Suprapubic skin (tissue), 4 donors: ENCODE measurements around the gene C2orf68. TPM values are rescaled to one million over a fixed set of nuclear protein-coding genes. Genes with fewer than 3 reads are reported as not detected.

Experiments used
- DNase-seq, 2 donors: peaks; one replicate each; pipeline ENCODE4 v3.0.0-alpha.2; 2019; ENCODE audit warnings: low spot score in 2 of 2
- H3K27ac ChIP-seq: fragments of 200-600 bp; sonication (generic); one replicate; pipeline ENCODE4 v1.5.1; 2019
- H3K27me3 ChIP-seq: fragments of 200-600 bp; sonication (generic); one replicate; pipeline ENCODE4 v1.5.1; 2019
- H3K36me3 ChIP-seq: fragments of 200-600 bp; sonication (generic); one replicate; pipeline ENCODE4 v1.5.1; 2019
- H3K4me1 ChIP-seq: fragments of 200-600 bp; sonication (generic); one replicate; pipeline ENCODE4 v1.5.1; 2019
- H3K4me3 ChIP-seq: fragments of 200-600 bp; sonication (generic); one replicate; pipeline ENCODE4 v1.5.1; 2019; ENCODE audit warnings: mild to moderate bottlenecking
- H3K9me3 ChIP-seq: fragments of 200-600 bp; sonication (generic); one replicate; pipeline ENCODE4 v1.5.1; 2019
- EP300 ChIP-seq: sonication (generic); formaldehyde crosslinking; IDR thresholded peaks from one replicate; pipeline ENCODE4 v1.6.1; 2017; ENCODE audit warnings: antibody characterized with exemption
- POLR2A ChIP-seq, 2 donors: fragments of 450-650 bp; IDR thresholded peaks; one replicate each; pipeline ENCODE4 v1.6.1; 2017; ENCODE audit warnings: antibody characterized with exemption in 2 of 2, mild to moderate bottlenecking in 2 of 2, moderate library complexity in 2 of 2
- POLR2AphosphoS5 ChIP-seq, 3 donors: sonication (generic); formaldehyde crosslinking; IDR thresholded peaks; one replicate each; pipeline ENCODE4 v1.6.1; 2017; ENCODE audit warnings: antibody characterized with exemption in 3 of 3
- WGBS: methylation state at CpG from one replicate; pipeline ENCODE4 v1.1.5; 2018; 5-methylcytosine and 5-hydroxymethylcytosine counted together
- total RNA-seq, 4 donors: library from RNA; depleted of rRNA; stranded (reverse); fragments of >200 nt; gene quantifications; one replicate each; pipeline ENCODE4 v1.1.0, GENCODE V29; 2016
- TF ChIP-seq, protein P1 (sequence below), 2 donors: fragments of 200-600 bp in 1 of 2; fragments of 450-650 bp in 1 of 2; sonication (generic) in 1 of 2; IDR thresholded peaks; one replicate each; pipeline ENCODE4 v1.5.1; 2016 to 2019; ENCODE audit warnings: antibody characterized with exemption in 2 of 2, mild to moderate bottlenecking in 1 of 2, moderate library complexity in 1 of 2

C2orf68 gene
- total RNA-seq, 4 donors from 2014 or later: 15.8 to 28.1 (median 18.3) TPM

DNA sequence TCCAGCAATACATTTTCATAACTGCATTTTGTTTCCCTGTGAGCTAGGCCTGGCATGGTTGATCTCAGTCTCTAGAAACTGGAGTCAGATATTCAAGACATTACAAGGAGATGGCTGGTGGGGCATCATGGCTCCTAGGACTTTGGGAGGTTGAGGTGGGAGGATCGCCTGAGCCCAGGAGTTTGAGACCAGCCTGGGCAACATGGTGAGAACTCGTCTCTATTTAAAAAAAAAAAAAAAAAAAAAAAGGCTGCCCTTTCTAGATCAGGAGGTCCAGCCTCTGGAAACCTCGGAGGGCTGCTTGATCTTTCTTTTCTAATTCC, 34.8 kb downstream of the C2orf68 start:
- TF ChIP-seq POLR2A (IDR thresholded peaks at IDR 0.05) (no peak), POLR2AphosphoS5 (IDR thresholded peaks at IDR 0.05) (no peak), EP300 (no peak)
- TF ChIP-seq, protein P1, sequence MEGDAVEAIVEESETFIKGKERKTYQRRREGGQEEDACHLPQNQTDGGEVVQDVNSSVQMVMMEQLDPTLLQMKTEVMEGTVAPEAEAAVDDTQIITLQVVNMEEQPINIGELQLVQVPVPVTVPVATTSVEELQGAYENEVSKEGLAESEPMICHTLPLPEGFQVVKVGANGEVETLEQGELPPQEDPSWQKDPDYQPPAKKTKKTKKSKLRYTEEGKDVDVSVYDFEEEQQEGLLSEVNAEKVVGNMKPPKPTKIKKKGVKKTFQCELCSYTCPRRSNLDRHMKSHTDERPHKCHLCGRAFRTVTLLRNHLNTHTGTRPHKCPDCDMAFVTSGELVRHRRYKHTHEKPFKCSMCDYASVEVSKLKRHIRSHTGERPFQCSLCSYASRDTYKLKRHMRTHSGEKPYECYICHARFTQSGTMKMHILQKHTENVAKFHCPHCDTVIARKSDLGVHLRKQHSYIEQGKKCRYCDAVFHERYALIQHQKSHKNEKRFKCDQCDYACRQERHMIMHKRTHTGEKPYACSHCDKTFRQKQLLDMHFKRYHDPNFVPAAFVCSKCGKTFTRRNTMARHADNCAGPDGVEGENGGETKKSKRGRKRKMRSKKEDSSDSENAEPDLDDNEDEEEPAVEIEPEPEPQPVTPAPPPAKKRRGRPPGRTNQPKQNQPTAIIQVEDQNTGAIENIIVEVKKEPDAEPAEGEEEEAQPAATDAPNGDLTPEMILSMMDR (IDR thresholded peaks at IDR 0.05): no peak
- no peak for DNase-seq
- 45% methylated on average over 3 of the region's 3 CpGs for WGBS
- Histone ChIP-seq H3K27me3 (no peaks in the 10 kb centered on the region), H3K4me3 (peak overlapping the region; percentile 56), H3K27ac (peak overlapping the region; percentile 90), H3K9me3 (no peaks in the 10 kb centered on the region), H3K4me1 (peaks cover 35% of the 10 kb centered on the region), H3K36me3 (no peaks in the 10 kb centered on the region)

DNA sequence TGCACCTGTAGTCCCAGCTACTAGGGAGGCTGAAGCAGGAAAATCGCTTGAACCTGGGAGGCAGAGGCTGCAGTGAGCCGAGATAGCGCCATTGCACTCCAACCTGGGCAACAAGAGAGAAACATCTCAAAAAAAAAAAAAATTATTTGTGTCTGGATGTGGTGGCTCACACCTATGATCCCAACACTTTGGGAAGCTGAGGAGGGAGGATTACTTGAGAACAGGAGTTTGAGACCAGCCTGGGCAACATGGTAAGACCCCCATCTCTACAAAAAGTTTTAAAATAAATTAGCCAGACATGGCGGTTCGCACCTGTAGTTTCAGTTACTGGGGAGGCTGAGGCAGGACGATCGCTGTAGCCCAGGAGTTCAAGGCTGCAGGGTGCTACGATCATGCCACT, 36.1 kb downstream of the C2orf68 start:
- Histone ChIP-seq H3K4me1 (peaks cover 35% of the 10 kb centered on the region), H3K36me3 (no peaks in the 10 kb centered on the region), H3K27me3 (no peaks in the 10 kb centered on the region), H3K9me3 (no peaks in the 10 kb centered on the region), H3K27ac (no peak overlapping the region), H3K4me3 (no peak overlapping the region)
- WGBS: 94% methylated on average over 8 of the region's 8 CpGs
- DNase-seq: no peak
- TF ChIP-seq POLR2A (IDR thresholded peaks at IDR 0.05) (no peak), POLR2AphosphoS5 (IDR thresholded peaks at IDR 0.05) (no peak), EP300 (no peak)
- TF ChIP-seq, protein P1 (IDR thresholded peaks at IDR 0.05): no peak

DNA sequence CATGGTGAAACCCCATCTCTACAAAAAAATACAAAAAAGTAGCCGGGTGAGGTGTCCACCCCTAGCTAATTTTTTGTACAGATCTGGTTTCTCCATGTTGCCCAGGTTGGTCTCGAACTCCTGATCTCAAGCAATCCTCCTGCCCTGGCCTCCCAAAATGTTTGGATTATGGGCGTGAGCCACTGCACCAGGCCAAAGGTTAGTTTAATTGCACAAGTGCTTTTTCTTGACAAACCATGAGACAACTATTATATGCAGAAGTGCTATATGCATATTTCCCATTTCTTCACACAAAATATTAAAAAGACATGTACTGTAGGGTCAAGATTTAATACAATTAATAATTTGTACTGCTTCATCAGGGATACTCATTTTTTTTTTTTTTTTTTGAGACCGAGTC, 45.6 kb downstream of the C2orf68 start:
- no peak for DNase-seq
- H3K4me1 ChIP-seq: peaks cover 6% of the 10 kb centered on the region
- no peaks in the 10 kb centered on the region for H3K9me3 ChIP-seq
- H3K27me3 ChIP-seq: no peaks in the 10 kb centered on the region
- no peaks in the 10 kb centered on the region for H3K36me3 ChIP-seq
- no peak overlapping the region for H3K4me3 ChIP-seq
- H3K27ac ChIP-seq: no peak overlapping the region
- 90% methylated on average over 4 of the region's 4 CpGs for WGBS
- TF ChIP-seq, protein P1 (IDR thresholded peaks at IDR 0.05): no peak

DNA sequence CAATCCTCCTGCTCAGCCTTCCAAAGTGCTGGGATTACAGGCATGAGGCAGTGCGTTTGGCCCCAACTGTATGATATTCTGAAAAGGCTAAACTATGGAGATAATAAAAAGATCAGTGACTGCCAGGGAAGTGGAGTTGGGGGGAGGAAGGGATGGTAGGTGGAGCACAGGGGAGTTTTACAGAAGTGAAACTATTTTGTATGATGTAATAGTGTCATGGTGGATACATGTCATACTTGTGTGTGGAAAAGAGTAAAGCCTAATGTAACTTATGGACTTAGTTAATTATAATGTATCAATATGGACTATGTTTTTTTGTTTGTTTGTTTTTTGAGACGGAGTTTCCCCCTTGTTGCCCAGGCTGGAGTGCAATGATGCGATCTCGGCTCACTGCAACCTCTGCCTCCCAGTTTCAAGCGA, 47.7 kb downstream of the C2orf68 start:
- H3K4me1 ChIP-seq: peaks cover 22% of the 10 kb centered on the region
- TF ChIP-seq, protein P1 (IDR thresholded peaks at IDR 0.05): no peak
- TF ChIP-seq POLR2AphosphoS5 (IDR thresholded peaks at IDR 0.05): no peak
- TF ChIP-seq EP300: no peak
- TF ChIP-seq POLR2A (IDR thresholded peaks at IDR 0.05): no peak
- peaks cover 1% of the 10 kb centered on the region for H3K36me3 ChIP-seq
- H3K9me3 ChIP-seq: no peaks in the 10 kb centered on the region
- no peak overlapping the region for H3K4me3 ChIP-seq
- no peak overlapping the region for H3K27ac ChIP-seq
- WGBS: 88% methylated on average over 5 of the region's 5 CpGs
- no peaks in the 10 kb centered on the region for H3K27me3 ChIP-seq
- no peak for DNase-seq

DNA sequence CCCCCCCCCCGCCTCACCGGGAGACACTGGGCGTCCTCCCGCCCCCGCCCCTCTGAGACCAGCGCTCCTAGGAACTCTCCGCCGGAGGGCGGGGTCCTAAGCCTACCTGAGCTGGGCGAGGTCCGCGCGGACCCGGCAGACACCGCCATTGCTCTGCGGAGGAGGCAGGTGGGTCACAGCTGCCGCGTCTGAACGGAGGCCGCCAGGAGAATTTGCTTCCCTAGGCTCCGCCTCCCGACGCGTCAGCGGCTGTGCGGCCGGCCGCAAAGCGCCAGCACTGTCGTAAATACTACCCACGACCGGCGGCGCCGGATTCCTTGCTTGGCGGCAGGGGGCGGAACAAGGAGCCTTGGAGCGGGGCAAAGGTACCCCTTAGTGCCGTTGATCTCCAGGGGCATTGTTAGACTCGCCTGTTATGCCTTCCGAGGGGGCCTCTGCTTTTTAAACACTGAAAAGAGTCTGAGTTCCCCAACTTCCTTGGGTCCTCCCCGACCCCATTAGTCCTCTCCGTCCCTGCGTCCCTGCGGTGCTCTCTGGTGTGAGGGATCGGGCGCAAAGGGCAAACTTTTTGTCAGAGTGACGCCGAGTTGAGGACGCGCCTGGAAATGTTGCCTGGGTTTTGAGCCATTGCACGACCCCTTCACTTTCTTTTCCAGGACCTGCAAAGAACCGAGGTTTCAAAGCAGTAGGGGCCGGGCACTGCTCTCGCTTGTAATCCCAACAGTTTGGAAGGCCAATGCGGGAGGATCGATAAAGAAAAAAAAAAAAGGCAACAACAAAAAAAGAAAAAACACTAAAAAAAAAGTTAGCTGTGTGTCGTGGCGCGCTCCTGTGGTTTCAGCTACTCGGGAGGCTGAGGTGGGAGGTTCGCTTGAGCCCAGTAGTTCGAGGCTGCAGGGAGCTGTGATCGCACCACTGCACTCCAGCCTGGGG, 50.3 kb downstream of the C2orf68 start, which contains the start of gene GGCX:
TSS of gene GGCX (minus strand) at position 214 of the 933 bp plus-strand sequence. CDS start at position 149, 65 bp downstream.
- peak; percentile 97 for DNase-seq
- Histone ChIP-seq H3K36me3 (peaks cover 19% of the 10 kb centered on the region), H3K9me3 (no peaks in the 10 kb centered on the region), H3K4me3 (peak within 1 kb of the TSS; percentile 86), H3K4me1 (peaks cover 22% of the 10 kb centered on the region), H3K27me3 (no peaks in the 10 kb centered on the region), H3K27ac (peak within 1 kb of the TSS; percentile 69)
- TF ChIP-seq, protein P1 (IDR thresholded peaks at IDR 0.05): peak in 1 of 2 donors; percentile 17
- TF ChIP-seq EP300 (no peak), POLR2A (IDR thresholded peaks at IDR 0.05) (peak in 1 of 2 donors; percentile 75), POLR2AphosphoS5 (IDR thresholded peaks at IDR 0.05) (peak in 1 of 3 donors; percentile 53)
- 6% methylated on average over 27 of the region's 64 CpGs for WGBS
